ENCODE data around the gene DGKB. TPM values are rescaled to one million over a fixed set of nuclear protein-coding genes. Genes with fewer than 3 reads are reported as not detected.

DGKB gene
- total RNA-seq, 1 donor from 2014 or later = not detected

DNA sequence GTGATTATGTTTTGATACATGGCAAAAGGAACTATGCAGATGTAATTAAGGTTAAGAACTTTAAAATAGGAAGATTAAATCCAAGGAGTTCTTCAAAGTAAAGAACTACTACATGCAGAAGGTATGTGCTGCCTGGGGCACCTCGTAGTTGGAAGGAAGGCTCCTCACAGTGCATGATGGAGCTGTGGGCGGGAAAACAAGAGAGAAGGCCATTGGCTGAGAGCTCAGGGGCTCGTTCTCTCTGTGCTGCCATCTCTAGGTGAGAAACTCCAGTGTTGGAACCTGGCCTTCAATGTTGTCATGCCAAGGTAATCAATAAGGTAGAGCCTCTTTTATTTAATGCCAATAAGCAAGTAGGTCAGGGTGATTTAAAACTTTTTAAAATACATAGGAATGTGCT, 521.7 kb downstream of the DGKB start:
- TF ChIP-seq, protein P1, sequence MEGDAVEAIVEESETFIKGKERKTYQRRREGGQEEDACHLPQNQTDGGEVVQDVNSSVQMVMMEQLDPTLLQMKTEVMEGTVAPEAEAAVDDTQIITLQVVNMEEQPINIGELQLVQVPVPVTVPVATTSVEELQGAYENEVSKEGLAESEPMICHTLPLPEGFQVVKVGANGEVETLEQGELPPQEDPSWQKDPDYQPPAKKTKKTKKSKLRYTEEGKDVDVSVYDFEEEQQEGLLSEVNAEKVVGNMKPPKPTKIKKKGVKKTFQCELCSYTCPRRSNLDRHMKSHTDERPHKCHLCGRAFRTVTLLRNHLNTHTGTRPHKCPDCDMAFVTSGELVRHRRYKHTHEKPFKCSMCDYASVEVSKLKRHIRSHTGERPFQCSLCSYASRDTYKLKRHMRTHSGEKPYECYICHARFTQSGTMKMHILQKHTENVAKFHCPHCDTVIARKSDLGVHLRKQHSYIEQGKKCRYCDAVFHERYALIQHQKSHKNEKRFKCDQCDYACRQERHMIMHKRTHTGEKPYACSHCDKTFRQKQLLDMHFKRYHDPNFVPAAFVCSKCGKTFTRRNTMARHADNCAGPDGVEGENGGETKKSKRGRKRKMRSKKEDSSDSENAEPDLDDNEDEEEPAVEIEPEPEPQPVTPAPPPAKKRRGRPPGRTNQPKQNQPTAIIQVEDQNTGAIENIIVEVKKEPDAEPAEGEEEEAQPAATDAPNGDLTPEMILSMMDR (IDR thresholded peaks at IDR 0.05) = no peak
- DNase-seq (ENCODE audit: low spot score in 2 of 2) = no peak
- Histone ChIP-seq H3K36me3 (no peaks in the 10 kb centered on the region), H3K9me3 (no peaks in the 10 kb centered on the region), H3K27me3 (no peaks in the 10 kb centered on the region), H3K4me1 (no peaks in the 10 kb centered on the region), H3K4me3 (no peak overlapping the region), H3K27ac (no peak overlapping the region)
- intact Hi-C loops (cut with DNase I) = no loop called here

GRCh38 chr7:14377646-14378266, 524.8 kb downstream of the DGKB start:
- H3K4me3 ChIP-seq = no peak overlapping the region
- H3K27me3 ChIP-seq = no peaks in the 10 kb centered on the region
- TF ChIP-seq, protein P1 (IDR thresholded peaks at IDR 0.05) = no peak
- no peaks in the 10 kb centered on the region for H3K36me3 ChIP-seq
- no peaks in the 10 kb centered on the region for H3K9me3 ChIP-seq
- no peaks in the 10 kb centered on the region for H3K4me1 ChIP-seq
- intact Hi-C loops (cut with DNase I) = no loop called here
- no peak overlapping the region for H3K27ac ChIP-seq
- DNase-seq (ENCODE audit: low spot score in 2 of 2) = no peak

- no peaks in the 10 kb centered on the region for H3K9me3 ChIP-seq
- no peak for DNase-seq (ENCODE audit: low spot score in 2 of 2)
- H3K4me1 ChIP-seq = no peaks in the 10 kb centered on the region
- TF ChIP-seq, protein P1 (IDR thresholded peaks at IDR 0.05) = no peak
- no peak overlapping the region for H3K27ac ChIP-seq
- intact Hi-C loops (cut with DNase I) = no loop called here
- no peaks in the 10 kb centered on the region for H3K27me3 ChIP-seq
- no peaks in the 10 kb centered on the region for H3K36me3 ChIP-seq
- no peak overlapping the region for H3K4me3 ChIP-seq
These were observed 525.8 kb downstream of the DGKB start for GRCh38 chr7:14376711-14377110.

- intact Hi-C loops (cut with DNase I) = no loop called here
- Histone ChIP-seq H3K36me3 (no peaks in the 10 kb centered on the region), H3K4me3 (no peak overlapping the region), H3K9me3 (no peaks in the 10 kb centered on the region), H3K27me3 (no peaks in the 10 kb centered on the region), H3K27ac (no peak overlapping the region), H3K4me1 (no peaks in the 10 kb centered on the region)
- TF ChIP-seq, protein P1 (IDR thresholded peaks at IDR 0.05) = no peak
- DNase-seq (ENCODE audit: low spot score in 2 of 2) = no peak
These were observed 526.6 kb downstream of the DGKB start for GRCh38 chr7:14375998-14376397.

GRCh38 chr7:14374336-14374735, 528.2 kb downstream of the DGKB start:
- no peaks in the 10 kb centered on the region for H3K4me1 ChIP-seq
- intact Hi-C loops (cut with DNase I) = no loop called here

More at GRCh38 chr7:14374336-14374735, 528.2 kb downstream of the DGKB start:
- TF ChIP-seq, protein P1 (IDR thresholded peaks at IDR 0.05) = no peak
- H3K36me3 ChIP-seq = no peaks in the 10 kb centered on the region
- H3K27me3 ChIP-seq = no peaks in the 10 kb centered on the region
- no peaks in the 10 kb centered on the region for H3K9me3 ChIP-seq
- no peak overlapping the region for H3K4me3 ChIP-seq
- no peak for DNase-seq (ENCODE audit: low spot score in 2 of 2)
- no peak overlapping the region for H3K27ac ChIP-seq

All from ascending aorta (tissue), 2 donors.